GM19468 (cell line): ENCODE measurements around the gene PRKCG.
"Not testable (repeated sequence)": the region's sequence is repeated elsewhere in the genome, so short reads cannot be mapped to it uniquely, and the experiment has no call there.

Source experiments
- ATAC-seq: cut with Tn5 transposase; IDR thresholded peaks from one replicate; pipeline ENCODE4 v1.9.1; 2021; ENCODE audit warnings: mild to moderate bottlenecking, moderate library complexity, moderate number of reproducible peaks; ENCODE audit not compliant: unreplicated experiment; ENCODE audit errors: extremely low read depth

Gene PRKCG

GRCh38 chr19:53881482-53882390, at the start of gene PRKCG:
Gene PRKCG (plus strand): TSS chr19:53882197. CDS start chr19:53882495, 298 bp downstream.
- no peak for ATAC-seq

DNA sequence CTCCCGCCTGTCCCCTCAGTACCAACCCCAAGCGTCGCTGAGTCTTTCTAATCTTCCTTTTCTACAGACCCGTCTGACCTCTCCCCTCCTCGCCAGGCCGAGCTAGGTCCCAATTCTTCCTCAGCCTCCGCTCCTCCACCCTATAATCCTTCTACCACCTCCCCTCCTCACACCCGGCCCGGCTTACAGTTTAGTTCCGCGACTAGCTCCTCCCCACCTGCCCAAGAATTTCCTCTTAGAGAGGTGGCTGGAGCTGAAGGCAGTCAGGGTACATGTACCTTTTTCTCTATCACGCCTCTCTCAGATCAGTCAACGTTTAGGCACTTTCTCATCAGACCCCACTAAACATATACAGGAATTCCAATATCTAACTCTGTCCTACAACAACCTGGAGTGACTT, 49.1 kb upstream of the PRKCG start:
- ATAC-seq, result not testable (repeated sequence)

DNA sequence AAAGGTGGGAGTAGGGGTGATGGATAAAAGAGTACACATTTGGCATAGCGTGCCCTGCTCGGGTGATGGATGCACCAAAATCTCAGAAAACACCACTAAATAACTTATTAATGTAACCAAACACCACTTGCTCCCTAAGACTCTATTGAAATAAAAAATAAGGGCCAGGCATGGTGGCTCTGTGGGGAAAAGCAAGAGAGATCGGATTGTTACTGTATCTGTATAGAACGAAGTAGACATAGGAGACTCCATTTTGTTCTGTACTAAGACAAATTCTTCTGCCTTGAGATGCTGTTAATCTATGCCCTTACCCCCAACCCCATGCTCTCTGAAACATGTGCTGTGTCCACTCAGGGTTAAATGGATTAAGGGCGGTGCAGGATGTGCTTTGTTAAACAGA, 43.6 kb upstream of the PRKCG start:
- ATAC-seq, result not testable (repeated sequence)

DNA sequence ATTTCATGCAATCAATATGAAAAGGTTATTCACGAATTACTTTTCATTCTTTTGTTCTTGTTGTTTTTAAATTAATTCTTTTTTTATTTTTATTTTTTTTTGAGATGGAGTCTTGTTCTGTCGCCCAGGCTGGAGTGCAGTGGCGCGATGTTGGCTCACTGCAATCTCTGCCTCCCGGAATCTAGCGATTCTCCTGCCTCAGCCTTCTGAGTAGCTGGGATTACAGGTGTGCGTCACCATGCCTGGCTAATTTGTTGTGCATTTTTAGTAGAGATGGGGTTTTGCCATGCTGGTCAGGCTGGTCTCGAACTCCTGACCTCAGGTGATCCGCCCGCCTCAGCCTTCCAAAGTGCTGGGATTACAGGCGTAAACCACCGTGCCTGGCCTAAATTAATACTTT, 41.8 kb upstream of the PRKCG start:
- not testable (repeated sequence) for ATAC-seq

DNA sequence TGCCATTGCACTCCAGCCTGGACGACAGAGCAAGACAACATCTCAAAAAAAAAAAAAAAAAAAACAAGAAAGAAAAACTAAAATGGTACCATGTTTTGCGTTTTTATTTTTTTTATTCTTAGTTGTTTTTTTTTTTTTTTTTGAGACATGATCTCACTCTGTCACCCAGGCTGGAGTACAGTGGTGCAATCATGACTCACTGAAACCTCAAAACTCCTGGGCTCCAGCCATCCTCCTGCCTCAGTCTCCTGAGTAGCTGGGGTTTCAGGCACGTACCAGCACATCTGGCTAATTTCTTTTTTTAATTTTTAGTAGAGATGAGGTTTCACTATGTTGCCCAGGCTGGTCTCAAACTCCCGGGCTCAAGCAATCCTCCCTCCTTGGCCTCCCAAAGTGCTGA, 41.1 kb upstream of the PRKCG start:
- ATAC-seq, result not testable (repeated sequence)

GRCh38 chr19:53844849-53845246, 37.1 kb upstream of the PRKCG start:
- no peak for ATAC-seq

GRCh38 chr19:53847555-53847954, 34.4 kb upstream of the PRKCG start:
- ATAC-seq, result no peak

- ATAC-seq, result no peak
Measured at GRCh38 chr19:53849237-53849676, 32.7 kb upstream of the PRKCG start.

GRCh38 chr19:53853707-53854106, 28.3 kb upstream of the PRKCG start:
- no peak for ATAC-seq

GRCh38 chr19:53864308-53864836, 17.6 kb upstream of the PRKCG start:
- ATAC-seq, result no peak

DNA sequence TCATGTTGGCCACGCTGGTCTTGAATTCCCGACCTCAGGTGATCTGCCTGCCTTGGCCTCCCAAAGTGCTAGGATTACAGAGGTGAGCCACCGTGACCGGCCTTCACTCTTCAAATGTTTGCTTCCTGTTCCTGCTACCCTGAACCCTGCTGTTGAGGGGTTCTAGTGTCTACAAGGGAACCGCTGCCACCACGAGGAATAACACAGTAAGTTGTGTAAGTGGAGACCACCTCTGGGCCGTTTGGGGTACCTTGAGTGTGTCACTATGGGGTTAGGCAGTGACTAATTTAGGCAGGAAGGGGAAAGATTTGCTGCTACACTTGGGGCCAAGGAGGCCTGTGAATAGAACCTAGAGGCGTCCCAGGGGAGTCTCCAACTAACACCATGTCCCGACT, 16.5 kb upstream of the PRKCG start:
- no peak for ATAC-seq

GRCh38 chr19:53865918-53866864, 15.8 kb upstream of the PRKCG start:
- ATAC-seq, result no peak

DNA sequence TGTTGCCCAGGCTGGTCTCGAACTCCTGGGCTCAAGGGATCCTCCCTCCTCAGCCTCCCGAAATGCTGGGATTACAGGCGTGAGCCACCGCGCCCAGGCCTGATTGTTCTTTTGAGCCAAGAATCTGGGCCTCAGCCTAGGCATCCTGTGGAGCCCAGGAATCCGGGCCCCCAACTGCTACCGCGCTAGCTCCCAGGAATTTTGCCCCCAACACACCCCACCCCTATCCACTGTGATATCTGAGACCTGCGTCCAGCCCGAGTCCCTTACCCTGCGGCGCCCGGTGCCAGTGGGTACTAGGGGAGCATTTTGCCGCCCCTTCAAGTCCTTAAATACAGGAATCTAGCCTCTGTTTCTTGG, 15.2 kb upstream of the PRKCG start:
- no peak for ATAC-seq

GRCh38 chr19:53867225-53868090, 14.5 kb upstream of the PRKCG start, which contains the start of gene MYADM:
Gene MYADM (plus strand): TSS chr19:53867883. CDS start chr19:53873530, 5,647 bp downstream.
- peak; percentile 44 for ATAC-seq

- ATAC-seq, result no peak
Measured at GRCh38 chr19:53868091-53868891, 13.7 kb upstream of the PRKCG start.

- ATAC-seq, result no peak
Measured at GRCh38 chr19:53868892-53869804, 12.8 kb upstream of the PRKCG start.

- not testable (repeated sequence) for ATAC-seq
Measured at GRCh38 chr19:53869805-53870484, 12.1 kb upstream of the PRKCG start.
